Tibial nerve (tissue), 4 donors: ENCODE data around the gene PUS10. TPM values are rescaled to one million over a fixed set of nuclear protein-coding genes. Genes with fewer than 3 reads are reported as not detected.
A peak's percentile ranks its signal among the peaks of the same experiment; 100 is the strongest.

ENCODE experiments used
- DNase-seq, 2 donors: peaks; one replicate each; pipeline ENCODE4 v3.0.0-alpha.2; 2019; ENCODE audit warnings: low spot score in 2 of 2
- H3K27ac ChIP-seq, 4 donors: fragments of 200-600 bp; sonication (generic) in 3 of 4; one replicate each; pipeline ENCODE4 v1.5.1; 2017 to 2019; ENCODE audit warnings: mild to moderate bottlenecking in 1 of 4
- H3K27me3 ChIP-seq, 2 donors: fragments of 200-600 bp; sonication (generic) in 1 of 2; one replicate each; pipeline versions ENCODE4 v1.5.1 to v1.6.0; 2017 to 2019
- H3K36me3 ChIP-seq, 3 donors: fragments of 200-600 bp; sonication (generic); one replicate each; pipeline ENCODE4 v1.5.1; 2018 to 2019
- H3K4me1 ChIP-seq, 4 donors: fragments of 200-600 bp; sonication (generic) in 3 of 4; one replicate each; pipeline ENCODE4 v1.5.1; 2017 to 2019
- H3K4me3 ChIP-seq, 4 donors: fragments of 200-600 bp; sonication (generic) in 3 of 4; one replicate each; pipeline ENCODE4 v1.5.1; 2017 to 2019; ENCODE audit warnings: mild to moderate bottlenecking in 1 of 4, moderate library complexity in 1 of 4
- H3K9me3 ChIP-seq, 4 donors: fragments of 200-600 bp; sonication (generic) in 3 of 4; one replicate each; pipeline ENCODE4 v1.5.1; 2017 to 2019
- EP300 ChIP-seq, 2 donors: sonication (generic); formaldehyde crosslinking; IDR thresholded peaks; one replicate each; pipeline ENCODE4 v1.6.1; 2017; ENCODE audit warnings: antibody characterized with exemption in 2 of 2, mild to moderate bottlenecking in 1 of 2
- POLR2A ChIP-seq, 2 donors: fragments of 450-650 bp; IDR thresholded peaks; one replicate each; pipeline ENCODE4 v1.6.1; 2017; ENCODE audit warnings: antibody characterized with exemption in 2 of 2, mild to moderate bottlenecking in 2 of 2, moderate library complexity in 2 of 2
- WGBS, 2 donors: methylation state at CpG; one replicate each; pipeline ENCODE4 v1.1.5; 2018; 5-methylcytosine and 5-hydroxymethylcytosine counted together
- total RNA-seq, 4 donors: library from RNA; depleted of rRNA; stranded (reverse); fragments of >200 nt; gene quantifications; one replicate each; pipeline ENCODE4 v1.1.0, GENCODE V29; 2016
- TF ChIP-seq, protein P1 (sequence below), 5 experiments: fragments of 200-600 bp in 3 of 5; fragments of 450-650 bp in 2 of 5; sonication (generic) in 3 of 5; IDR thresholded peaks; one replicate each; pipeline ENCODE4 v1.5.1; 2016 to 2019; ENCODE audit warnings: antibody characterized with exemption in 5 of 5, mild to moderate bottlenecking in 3 of 5, moderate library complexity in 2 of 5

Gene PUS10
- total RNA-seq, 4 donors from 2014 or later: 3.0 to 14.2 (median 6.2) TPM

DNA sequence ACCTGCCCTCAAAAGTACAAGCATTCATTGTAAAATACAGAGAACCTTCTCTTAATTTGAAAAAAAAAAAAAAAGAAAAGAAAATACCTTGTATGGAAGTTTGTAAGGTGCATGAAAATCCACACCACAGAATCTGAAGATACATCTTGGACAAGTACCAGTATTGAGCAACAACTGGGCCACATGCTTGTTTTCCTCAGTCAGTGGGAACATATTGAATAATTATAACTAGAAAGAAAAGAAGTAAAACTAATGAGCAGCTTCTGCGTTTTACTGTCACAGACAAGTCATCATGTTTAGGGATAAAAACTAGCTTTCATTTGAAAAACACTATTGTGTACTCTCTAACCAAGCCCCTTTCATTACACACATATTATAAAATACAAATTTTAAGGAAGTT is 6.4 kb downstream of the PUS10 start:
- DNase-seq: peak in 1 of 2 donors; percentile 57
- Histone ChIP-seq H3K36me3 (peaks cover 0 to 16% (median 0%) of the 10 kb centered on the region in 3 donors), H3K27me3 (no peaks in the 10 kb centered on the region), H3K27ac (peak overlapping the region in 2 of 4 donors; percentile 48 to 67), H3K9me3 (no peaks in the 10 kb centered on the region), H3K4me1 (peaks cover 0 to 16% (median 0%) of the 10 kb centered on the region in 4 donors), H3K4me3 (no peak overlapping the region)
- 54 to 58% methylated on average over 1 of the region's 1 CpG for WGBS, 2 donors
- TF ChIP-seq POLR2A (IDR thresholded peaks at IDR 0.05) (no peak), EP300 (IDR thresholded peaks at IDR 0.05) (no peak)
- TF ChIP-seq, protein P1, sequence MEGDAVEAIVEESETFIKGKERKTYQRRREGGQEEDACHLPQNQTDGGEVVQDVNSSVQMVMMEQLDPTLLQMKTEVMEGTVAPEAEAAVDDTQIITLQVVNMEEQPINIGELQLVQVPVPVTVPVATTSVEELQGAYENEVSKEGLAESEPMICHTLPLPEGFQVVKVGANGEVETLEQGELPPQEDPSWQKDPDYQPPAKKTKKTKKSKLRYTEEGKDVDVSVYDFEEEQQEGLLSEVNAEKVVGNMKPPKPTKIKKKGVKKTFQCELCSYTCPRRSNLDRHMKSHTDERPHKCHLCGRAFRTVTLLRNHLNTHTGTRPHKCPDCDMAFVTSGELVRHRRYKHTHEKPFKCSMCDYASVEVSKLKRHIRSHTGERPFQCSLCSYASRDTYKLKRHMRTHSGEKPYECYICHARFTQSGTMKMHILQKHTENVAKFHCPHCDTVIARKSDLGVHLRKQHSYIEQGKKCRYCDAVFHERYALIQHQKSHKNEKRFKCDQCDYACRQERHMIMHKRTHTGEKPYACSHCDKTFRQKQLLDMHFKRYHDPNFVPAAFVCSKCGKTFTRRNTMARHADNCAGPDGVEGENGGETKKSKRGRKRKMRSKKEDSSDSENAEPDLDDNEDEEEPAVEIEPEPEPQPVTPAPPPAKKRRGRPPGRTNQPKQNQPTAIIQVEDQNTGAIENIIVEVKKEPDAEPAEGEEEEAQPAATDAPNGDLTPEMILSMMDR (IDR thresholded peaks at IDR 0.05): no peak

DNA sequence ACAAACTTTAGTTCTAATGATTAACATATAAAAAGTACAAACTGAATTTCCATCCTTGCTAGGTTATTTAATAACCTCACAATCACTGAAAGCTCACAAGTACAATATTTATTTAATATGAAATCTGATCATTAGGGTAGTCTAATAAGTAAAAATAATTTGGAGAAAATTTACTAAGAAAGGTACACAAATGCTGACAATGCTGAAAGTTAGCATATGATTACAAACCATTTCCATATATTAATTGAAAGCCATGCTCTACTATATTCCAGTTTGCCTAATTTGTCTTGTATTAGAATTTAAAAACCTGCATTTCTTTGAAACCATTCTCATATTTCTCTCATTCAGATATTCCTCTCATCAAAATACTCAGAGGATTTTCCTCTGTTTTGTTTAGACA is 8.7 kb downstream of the PUS10 start:
- DNase-seq: no peak
- Histone ChIP-seq H3K4me1 (no peaks in the 10 kb centered on the region), H3K4me3 (no peak overlapping the region), H3K27ac (no peak overlapping the region), H3K27me3 (no peaks in the 10 kb centered on the region), H3K36me3 (peaks cover 0 to 16% (median 0%) of the 10 kb centered on the region in 3 donors), H3K9me3 (no peaks in the 10 kb centered on the region)
- TF ChIP-seq EP300 (IDR thresholded peaks at IDR 0.05): no peak
- no peak for TF ChIP-seq POLR2A (IDR thresholded peaks at IDR 0.05)

DNA sequence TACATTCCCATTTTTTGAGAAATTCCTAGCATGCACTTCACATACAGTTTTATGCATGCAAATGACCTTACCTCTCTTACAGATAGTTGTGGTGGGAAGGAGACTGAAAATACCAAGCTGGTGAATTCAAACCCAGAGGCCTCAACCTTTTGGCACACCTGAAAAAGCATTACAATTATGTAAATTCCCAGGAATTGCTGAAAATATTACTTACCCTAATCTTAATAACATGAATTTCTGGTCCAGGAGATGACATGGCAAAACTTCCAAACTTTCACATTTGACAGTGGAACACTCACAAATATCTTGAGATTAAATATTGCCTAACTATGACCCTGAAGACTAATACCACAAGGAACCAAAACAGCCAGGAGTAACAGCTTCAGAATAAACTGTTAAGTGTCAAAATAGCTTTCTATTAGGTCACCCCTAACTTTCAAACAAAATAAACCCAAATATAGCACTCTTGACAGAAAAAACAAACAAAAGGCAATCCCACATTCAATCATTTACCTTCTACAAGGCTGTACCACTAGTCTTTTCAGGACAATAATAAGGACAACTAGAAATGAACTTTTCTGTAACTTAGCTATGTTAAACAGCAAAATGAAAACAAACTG is 11.5 kb downstream of the PUS10 start:
- DNase-seq: no peak
- TF ChIP-seq EP300 (IDR thresholded peaks at IDR 0.05) (no peak), POLR2A (IDR thresholded peaks at IDR 0.05) (no peak)
- TF ChIP-seq, protein P1 (IDR thresholded peaks at IDR 0.05): no peak
- H3K36me3 ChIP-seq: peaks cover 0 to 16% (median 0%) of the 10 kb centered on the region in 3 donors
- H3K9me3 ChIP-seq: no peaks in the 10 kb centered on the region
- no peak overlapping the region for H3K27ac ChIP-seq
- H3K4me1 ChIP-seq: no peaks in the 10 kb centered on the region
- H3K4me3 ChIP-seq: no peak overlapping the region
- no peaks in the 10 kb centered on the region for H3K27me3 ChIP-seq

DNA sequence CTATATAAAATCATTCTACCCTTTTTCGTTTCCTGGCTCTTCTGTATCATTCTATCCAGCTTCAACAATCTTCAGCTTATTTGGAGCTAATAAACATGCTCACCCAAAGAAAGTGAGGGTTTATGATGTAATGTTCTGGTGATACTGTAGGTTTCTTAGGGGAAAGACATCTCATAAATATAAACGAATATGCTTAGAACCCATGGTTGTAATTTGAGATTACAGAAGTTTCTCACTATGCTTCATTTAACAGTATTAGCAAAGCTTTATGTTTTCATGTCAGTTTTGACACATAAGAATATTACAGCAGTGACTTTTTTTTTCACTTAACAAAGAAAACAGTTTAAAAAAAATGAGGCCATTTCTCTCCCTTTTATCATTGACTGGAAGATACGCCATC is 12.3 kb downstream of the PUS10 start:
- Histone ChIP-seq H3K27me3 (no peaks in the 10 kb centered on the region), H3K36me3 (peaks cover 0 to 16% (median 0%) of the 10 kb centered on the region in 3 donors), H3K4me1 (no peaks in the 10 kb centered on the region), H3K27ac (no peak overlapping the region), H3K4me3 (no peak overlapping the region), H3K9me3 (no peaks in the 10 kb centered on the region)
- TF ChIP-seq POLR2A (IDR thresholded peaks at IDR 0.05): no peak
- no peak for TF ChIP-seq EP300 (IDR thresholded peaks at IDR 0.05)
- TF ChIP-seq, protein P1 (IDR thresholded peaks at IDR 0.05): no peak
- no peak for DNase-seq
- WGBS, 2 donors: 87 to 93% methylated on average over 3 of the region's 3 CpGs

DNA sequence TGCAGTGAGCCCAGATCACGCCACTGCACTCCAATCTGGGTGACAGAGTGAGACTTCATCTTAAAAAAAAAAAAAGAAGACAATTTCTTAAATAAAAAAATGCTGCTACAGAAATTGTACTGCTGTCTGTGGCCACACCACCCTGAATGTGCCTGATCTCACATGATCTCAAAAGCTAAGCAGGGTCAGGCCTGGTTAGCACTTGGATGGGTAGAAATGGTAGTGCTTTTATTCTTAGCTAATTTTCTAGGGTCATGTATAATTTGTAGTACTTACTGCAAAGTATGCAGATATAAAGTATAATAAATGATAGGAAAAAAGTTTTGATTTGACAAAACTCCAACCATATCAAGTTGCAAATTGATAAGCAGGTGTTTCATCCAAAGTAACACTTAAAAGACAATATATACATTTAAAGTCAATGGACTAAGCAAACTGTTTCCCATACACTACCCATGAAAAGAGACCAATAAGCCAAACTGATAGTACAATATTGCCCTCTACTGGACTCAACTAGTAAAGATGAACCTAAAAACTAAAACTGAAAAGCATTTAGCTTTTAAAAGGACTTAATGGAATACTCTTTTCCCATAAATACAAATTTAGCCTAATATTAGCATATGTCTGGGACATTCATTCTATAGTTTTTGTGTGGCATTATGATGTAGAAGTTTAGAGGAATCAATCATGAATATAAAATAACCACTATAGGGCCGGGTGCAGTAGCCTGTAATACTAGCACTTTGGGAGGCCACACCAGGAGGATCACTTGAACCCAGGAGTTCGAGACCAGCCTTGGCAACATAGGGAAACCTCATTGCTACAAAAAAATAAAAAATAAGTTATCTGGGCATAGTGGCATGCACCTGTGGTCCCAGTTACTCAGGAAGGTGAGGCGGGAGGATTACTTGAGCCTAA is 19.2 kb downstream of the PUS10 start:
- Histone ChIP-seq H3K9me3 (no peaks in the 10 kb centered on the region), H3K27ac (no peak overlapping the region), H3K4me1 (no peaks in the 10 kb centered on the region), H3K36me3 (no peaks in the 10 kb centered on the region), H3K27me3 (no peaks in the 10 kb centered on the region), H3K4me3 (no peak overlapping the region)
- WGBS, 2 donors: 86 to 87% methylated on average over 4 of the region's 4 CpGs
- no peak for DNase-seq
- no peak for TF ChIP-seq EP300 (IDR thresholded peaks at IDR 0.05)
- no peak for TF ChIP-seq POLR2A (IDR thresholded peaks at IDR 0.05)
- TF ChIP-seq, protein P1 (IDR thresholded peaks at IDR 0.05): peak; percentile 44 to 69 (median 53)
